HG03097 (cell line): ENCODE results near the gene ZNF410.
"Not testable (repeated sequence)": the region's sequence is repeated elsewhere in the genome, so short reads cannot be mapped to it uniquely, and the experiment has no call there.

ENCODE experiments used
- ATAC-seq: cut with Tn5 transposase; IDR thresholded peaks from one replicate; pipeline ENCODE4 v1.9.1; 2021; ENCODE audit not compliant: unreplicated experiment, low FRiP score

Gene ZNF410

GRCh38 chr14:73884438-73885190 is 2.0 kb upstream of the ZNF410 start:
- ATAC-seq: no peak

GRCh38 chr14:73887318-73887616 is 608 bp downstream of the ZNF410 start:
- ATAC-seq: no peak

GRCh38 chr14:73887694-73888459 is 1.2 kb downstream of the ZNF410 start:
- no peak for ATAC-seq

GRCh38 chr14:73888460-73888725 is 1.7 kb downstream of the ZNF410 start:
- no peak for ATAC-seq

- no peak for ATAC-seq
These were observed 2.3 kb downstream of the ZNF410 start for GRCh38 chr14:73888971-73889370.

- no peak for ATAC-seq
These were observed 2.7 kb downstream of the ZNF410 start for GRCh38 chr14:73889376-73889775.

GRCh38 chr14:73894180-73894687 is 7.6 kb downstream of the ZNF410 start:
- not testable (repeated sequence) for ATAC-seq

- ATAC-seq: no peak
These were observed 9.3 kb downstream of the ZNF410 start for GRCh38 chr14:73895939-73896338.

GRCh38 chr14:73896521-73896920 is 9.9 kb downstream of the ZNF410 start:
- no peak for ATAC-seq

GRCh38 chr14:73903028-73903427 is 16.4 kb downstream of the ZNF410 start:
- no peak for ATAC-seq

- no peak for ATAC-seq
These were observed 23.0 kb downstream of the ZNF410 start for GRCh38 chr14:73909681-73910080.

GRCh38 chr14:73913256-73913655 is 26.6 kb downstream of the ZNF410 start:
- ATAC-seq: no peak

GRCh38 chr14:73916324-73916723 is 29.7 kb downstream of the ZNF410 start:
- no peak for ATAC-seq

GRCh38 chr14:73919457-73919856 is 32.8 kb downstream of the ZNF410 start:
- not testable (repeated sequence) for ATAC-seq

GRCh38 chr14:73924337-73924736 is 37.7 kb downstream of the ZNF410 start:
- no peak for ATAC-seq

- no peak for ATAC-seq
These were observed 49.0 kb downstream of the ZNF410 start for GRCh38 chr14:73935666-73936065.

- ATAC-seq: no peak
These were observed 49.9 kb downstream of the ZNF410 start for GRCh38 chr14:73936548-73936947.

- no peak for ATAC-seq
These were observed 50.4 kb downstream of the ZNF410 start for GRCh38 chr14:73937012-73937411.

GRCh38 chr14:73942180-73942579 is 55.5 kb downstream of the ZNF410 start:
- ATAC-seq: no peak

- ATAC-seq: no peak
These were observed 56.4 kb downstream of the ZNF410 start for GRCh38 chr14:73943083-73943482.

- no peak for ATAC-seq
These were observed 57.9 kb downstream of the ZNF410 start for GRCh38 chr14:73944432-73945158.
